GM12878 (cell line): Measurements from ENCODE around the gene TDRD7. TPM values are rescaled to one million over a fixed set of nuclear protein-coding genes. Genes with fewer than 3 reads are reported as not detected.

Experiments
- BACH1 ChIP-seq: fragments of 450-650 bp; IDR thresholded peaks from 2 replicates; pipeline ENCODE4 v1.6.1; 2017; ENCODE audit warnings: mild to moderate bottlenecking, borderline replicate concordance
- ETV6 ChIP-seq, 2 experiments: fragments of 450-650 bp in 1 of 2; IDR thresholded peaks in 1 of 2; conservative IDR thresholded peaks in 1 of 2; 2 replicates each; pipeline ENCODE4 v1.6.1; 2014; ENCODE audit warnings: antibody characterized with exemption in 1 of 2, borderline replicate concordance in 1 of 2, low read depth in 1 of 2, mild to moderate bottlenecking in 1 of 2, moderate library complexity in 1 of 2
- MEF2B ChIP-seq: fragments of 450-650 bp; IDR thresholded peaks from 2 replicates; pipeline ENCODE4 v1.6.1; 2018; ENCODE audit warnings: mild to moderate bottlenecking, moderate library complexity; ENCODE audit not compliant: partially characterized antibody, poor library complexity, severe bottlenecking
- RAD21 ChIP-seq: IDR thresholded peaks from 2 replicates; pipeline ENCODE4 v1.6.1; 2011; ENCODE audit warnings: mild to moderate bottlenecking, low read depth, low read length, moderate library complexity; ENCODE audit not compliant: insufficient read depth
- RCOR1 ChIP-seq: conservative IDR thresholded peaks from 2 replicates; pipeline ENCODE4 v1.6.1; 2012; ENCODE audit warnings: low read depth, low read length, improper control_type of control experiment
- SIN3A ChIP-seq: IDR thresholded peaks from 2 replicates; pipeline ENCODE4 v1.6.1; 2012; ENCODE audit warnings: low read depth, low read length, improper control_type of control experiment
- SMC3 ChIP-seq: IDR thresholded peaks from 2 replicates; pipeline ENCODE4 v1.6.1; 2011; ENCODE audit warnings: low read length, improper control_type of control experiment, borderline replicate concordance
- SPI1 ChIP-seq: IDR thresholded peaks from 2 replicates; pipeline ENCODE4 v1.6.1; 2011; ENCODE audit warnings: low read depth, mild to moderate bottlenecking, low read length, moderate library complexity, borderline replicate concordance; ENCODE audit not compliant: insufficient read depth
- TCF12 ChIP-seq: IDR thresholded peaks from 2 replicates; pipeline ENCODE4 v1.6.1; 2011; ENCODE audit warnings: low read depth, mild to moderate bottlenecking, low read length
- TCF3 ChIP-seq: IDR thresholded peaks from 2 replicates; pipeline ENCODE4 v1.6.1; 2012; ENCODE audit warnings: low read depth, mild to moderate bottlenecking, low read length, borderline replicate concordance; ENCODE audit not compliant: insufficient read depth
- polyA plus RNA-seq, 11 experiments: library from polyadenylated mRNA; depleted of rRNA in 4 of 11; unstranded in 6 of 11; stranded (reverse) in 5 of 11; fragments of >200 nt; fragmentation: Nextera tagmentation in 4 of 11; fragmentation: Illumina TruSeq in 1 of 11; extraction: Ambion mirVana in 4 of 11; extraction: Trizol in 1 of 11; gene quantifications; 1 replicate in 1 of 11; 2 replicates in 10 of 11; pipeline versions ENCODE4 v1.2.1 to v1.2.3, GENCODE V29; 2011 to 2016; ENCODE audit warnings: inconsistent platforms in 2 of 11, missing spikeins in 2 of 11, low read depth in 1 of 11
- total RNA-seq, 4 experiments: library from RNA; depleted of rRNA in 3 of 4; stranded (reverse); fragments of >200 nt in 3 of 4; fragmentation: Illumina TruSeq in 1 of 4; extraction: Trizol in 1 of 4; gene quantifications; 2 replicates each; pipeline versions ENCODE4 v1.2.1 to v1.2.3, GENCODE V29; 2013 to 2021
- TF ChIP-seq, protein P1 (sequence below): fragments of 450-650 bp; IDR thresholded peaks from 2 replicates; pipeline ENCODE4 v1.6.1; 2014; ENCODE audit warnings: mild to moderate bottlenecking
- TF ChIP-seq, protein P2 (sequence below): IDR thresholded peaks from 2 replicates; pipeline ENCODE4 v1.6.1; 2011; ENCODE audit warnings: borderline replicate concordance, low read depth, mild to moderate bottlenecking, moderate library complexity, low read length; ENCODE audit not compliant: insufficient read depth, poor library complexity, severe bottlenecking
- TF ChIP-seq, protein P3 (sequence below): IDR thresholded peaks from 2 replicates; pipeline ENCODE4 v1.6.1; 2012; ENCODE audit warnings: low read length, inconsistent platforms
- TF ChIP-seq, protein P4 (sequence below): IDR thresholded peaks from 2 replicates; pipeline ENCODE4 v1.6.1; 2011; ENCODE audit warnings: mild to moderate bottlenecking, low read depth, low read length, moderate library complexity; ENCODE audit not compliant: insufficient replicate concordance
- TF ChIP-seq, protein P5 (sequence below): fragments of 450-650 bp; formaldehyde crosslinking; IDR thresholded peaks from 2 replicates; pipeline ENCODE4 v1.5.0; 2022; ENCODE audit warnings: mild to moderate bottlenecking, missing genetic modification characterization

TDRD7 gene
- total and polyA plus RNA-seq, 10 of the 15 experiments (the other 5 are each of a cell fraction or from before 2014, with no cell fraction given): 5.7 to 26.4 (median 16.2) TPM

DNA sequence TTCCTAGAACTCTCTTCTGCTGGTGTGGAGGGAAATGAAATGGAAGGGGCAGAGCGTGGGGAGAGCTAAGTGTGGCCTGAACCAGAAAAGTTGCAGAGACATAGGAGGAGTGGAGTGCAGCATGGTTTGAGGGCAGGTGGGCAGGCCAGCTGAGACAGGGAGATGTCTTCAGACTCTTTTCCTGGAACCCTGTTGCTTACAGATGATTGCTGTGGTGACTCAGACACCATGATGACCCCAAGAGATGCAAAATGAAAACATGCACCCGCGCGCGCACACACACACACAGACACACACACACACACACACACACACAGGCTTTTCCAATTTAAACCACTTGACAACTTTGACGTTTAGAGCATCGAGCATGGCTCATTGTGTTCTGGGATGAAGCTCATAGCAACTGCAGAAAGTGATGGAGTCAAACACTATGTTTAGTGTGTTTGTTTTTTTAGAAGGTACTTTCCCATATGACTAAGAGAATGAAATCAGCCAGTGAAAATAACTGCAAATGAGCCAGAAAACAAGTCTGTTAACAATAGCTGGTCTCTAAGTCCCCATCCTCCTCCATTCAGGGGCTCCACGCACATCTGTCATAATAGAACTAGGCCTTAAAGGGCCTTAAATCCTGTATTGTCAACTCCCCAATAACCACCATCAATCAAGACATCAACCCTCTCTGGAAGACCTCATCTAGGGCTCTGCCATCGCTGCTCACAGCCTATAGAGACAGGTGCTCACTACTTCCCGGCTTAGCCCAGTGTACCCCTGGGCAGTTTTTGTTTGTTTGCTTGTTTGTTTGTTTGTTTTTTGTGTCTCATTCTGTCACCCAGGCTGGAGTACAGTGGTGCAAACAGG lies 99.1 kb downstream of the TDRD7 start (continued):
- TF ChIP-seq RAD21 (no peak), TCF3 (no peak), MEF2B (peak; percentile 59), SPI1 (no peak), SIN3A (peak; percentile 61; the same call in 1 of the 2 replicates), TCF12 (peak; percentile 51; the same call in 1 of the 2 replicates), ETV6 (conservative IDR thresholded peaks at IDR 0.05 in 1 of 2, IDR thresholded peaks at IDR 0.05 in 1 of 2; ENCODE audit: borderline replicate concordance in 1 of 2, low read depth in 1 of 2) (no peak; a peak in 1 of 4 replicates), RCOR1 (no peak), BACH1 (no peak), SMC3 (no peak)
- TF ChIP-seq, protein P1, sequence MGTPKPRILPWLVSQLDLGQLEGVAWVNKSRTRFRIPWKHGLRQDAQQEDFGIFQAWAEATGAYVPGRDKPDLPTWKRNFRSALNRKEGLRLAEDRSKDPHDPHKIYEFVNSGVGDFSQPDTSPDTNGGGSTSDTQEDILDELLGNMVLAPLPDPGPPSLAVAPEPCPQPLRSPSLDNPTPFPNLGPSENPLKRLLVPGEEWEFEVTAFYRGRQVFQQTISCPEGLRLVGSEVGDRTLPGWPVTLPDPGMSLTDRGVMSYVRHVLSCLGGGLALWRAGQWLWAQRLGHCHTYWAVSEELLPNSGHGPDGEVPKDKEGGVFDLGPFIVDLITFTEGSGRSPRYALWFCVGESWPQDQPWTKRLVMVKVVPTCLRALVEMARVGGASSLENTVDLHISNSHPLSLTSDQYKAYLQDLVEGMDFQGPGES: no peak
- TF ChIP-seq, protein P2, sequence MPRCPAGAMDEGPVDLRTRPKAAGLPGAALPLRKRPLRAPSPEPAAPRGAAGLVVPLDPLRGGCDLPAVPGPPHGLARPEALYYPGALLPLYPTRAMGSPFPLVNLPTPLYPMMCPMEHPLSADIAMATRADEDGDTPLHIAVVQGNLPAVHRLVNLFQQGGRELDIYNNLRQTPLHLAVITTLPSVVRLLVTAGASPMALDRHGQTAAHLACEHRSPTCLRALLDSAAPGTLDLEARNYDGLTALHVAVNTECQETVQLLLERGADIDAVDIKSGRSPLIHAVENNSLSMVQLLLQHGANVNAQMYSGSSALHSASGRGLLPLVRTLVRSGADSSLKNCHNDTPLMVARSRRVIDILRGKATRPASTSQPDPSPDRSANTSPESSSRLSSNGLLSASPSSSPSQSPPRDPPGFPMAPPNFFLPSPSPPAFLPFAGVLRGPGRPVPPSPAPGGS: peak; percentile 80
- TF ChIP-seq, protein P3, sequence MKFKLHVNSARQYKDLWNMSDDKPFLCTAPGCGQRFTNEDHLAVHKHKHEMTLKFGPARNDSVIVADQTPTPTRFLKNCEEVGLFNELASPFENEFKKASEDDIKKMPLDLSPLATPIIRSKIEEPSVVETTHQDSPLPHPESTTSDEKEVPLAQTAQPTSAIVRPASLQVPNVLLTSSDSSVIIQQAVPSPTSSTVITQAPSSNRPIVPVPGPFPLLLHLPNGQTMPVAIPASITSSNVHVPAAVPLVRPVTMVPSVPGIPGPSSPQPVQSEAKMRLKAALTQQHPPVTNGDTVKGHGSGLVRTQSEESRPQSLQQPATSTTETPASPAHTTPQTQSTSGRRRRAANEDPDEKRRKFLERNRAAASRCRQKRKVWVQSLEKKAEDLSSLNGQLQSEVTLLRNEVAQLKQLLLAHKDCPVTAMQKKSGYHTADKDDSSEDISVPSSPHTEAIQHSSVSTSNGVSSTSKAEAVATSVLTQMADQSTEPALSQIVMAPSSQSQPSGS: peak; percentile 96
- TF ChIP-seq, protein P4, sequence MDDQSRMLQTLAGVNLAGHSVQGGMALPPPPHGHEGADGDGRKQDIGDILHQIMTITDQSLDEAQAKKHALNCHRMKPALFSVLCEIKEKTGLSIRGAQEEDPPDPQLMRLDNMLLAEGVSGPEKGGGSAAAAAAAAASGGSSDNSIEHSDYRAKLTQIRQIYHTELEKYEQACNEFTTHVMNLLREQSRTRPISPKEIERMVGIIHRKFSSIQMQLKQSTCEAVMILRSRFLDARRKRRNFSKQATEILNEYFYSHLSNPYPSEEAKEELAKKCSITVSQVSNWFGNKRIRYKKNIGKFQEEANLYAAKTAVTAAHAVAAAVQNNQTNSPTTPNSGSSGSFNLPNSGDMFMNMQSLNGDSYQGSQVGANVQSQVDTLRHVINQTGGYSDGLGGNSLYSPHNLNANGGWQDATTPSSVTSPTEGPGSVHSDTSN: peak; percentile 62
- TF ChIP-seq, protein P5, sequence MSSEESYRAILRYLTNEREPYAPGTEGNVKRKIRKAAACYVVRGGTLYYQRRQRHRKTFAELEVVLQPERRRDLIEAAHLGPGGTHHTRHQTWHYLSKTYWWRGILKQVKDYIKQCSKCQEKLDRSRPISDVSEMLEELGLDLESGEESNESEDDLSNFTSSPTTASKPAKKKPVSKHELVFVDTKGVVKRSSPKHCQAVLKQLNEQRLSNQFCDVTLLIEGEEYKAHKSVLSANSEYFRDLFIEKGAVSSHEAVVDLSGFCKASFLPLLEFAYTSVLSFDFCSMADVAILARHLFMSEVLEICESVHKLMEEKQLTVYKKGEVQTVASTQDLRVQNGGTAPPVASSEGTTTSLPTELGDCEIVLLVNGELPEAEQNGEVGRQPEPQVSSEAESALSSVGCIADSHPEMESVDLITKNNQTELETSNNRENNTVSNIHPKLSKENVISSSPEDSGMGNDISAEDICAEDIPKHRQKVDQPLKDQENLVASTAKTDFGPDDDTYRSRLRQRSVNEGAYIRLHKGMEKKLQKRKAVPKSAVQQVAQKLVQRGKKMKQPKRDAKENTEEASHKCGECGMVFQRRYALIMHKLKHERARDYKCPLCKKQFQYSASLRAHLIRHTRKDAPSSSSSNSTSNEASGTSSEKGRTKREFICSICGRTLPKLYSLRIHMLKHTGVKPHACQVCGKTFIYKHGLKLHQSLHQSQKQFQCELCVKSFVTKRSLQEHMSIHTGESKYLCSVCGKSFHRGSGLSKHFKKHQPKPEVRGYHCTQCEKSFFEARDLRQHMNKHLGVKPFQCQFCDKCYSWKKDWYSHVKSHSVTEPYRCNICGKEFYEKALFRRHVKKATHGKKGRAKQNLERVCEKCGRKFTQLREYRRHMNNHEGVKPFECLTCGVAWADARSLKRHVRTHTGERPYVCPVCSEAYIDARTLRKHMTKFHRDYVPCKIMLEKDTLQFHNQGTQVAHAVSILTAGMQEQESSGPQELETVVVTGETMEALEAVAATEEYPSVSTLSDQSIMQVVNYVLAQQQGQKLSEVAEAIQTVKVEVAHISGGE: no peak
